Measurements from ENCODE around the gene ANAPC13. TPM values are rescaled to one million over a fixed set of nuclear protein-coding genes. Genes with fewer than 3 reads are reported as not detected.

Gene ANAPC13
- polyA plus RNA-seq, 1 donor from 2014 or later, result 178 TPM

GRCh38 chr3:134496471-134497071, 10.8 kb upstream of the ANAPC13 start:
- Histone ChIP-seq H3K9me3 (ENCODE audit: low read length) (no peaks in the 10 kb centered on the region), H3F3A (ENCODE audit: insufficient read depth, low read length, poor library complexity, severe bottlenecking) (no peaks in the 10 kb centered on the region), H3K27ac (ENCODE audit: low read length) (no peak overlapping the region), H3K79me2 (replicated peaks; ENCODE audit: insufficient read depth, low read length) (peaks cover 14% of the 10 kb centered on the region), H3K36me3 (ENCODE audit: insufficient read depth, low read length) (no peaks in the 10 kb centered on the region), H3K9ac (ENCODE audit: low read length) (no peak overlapping the region), H3K9me2 (ENCODE audit: insufficient read depth, low read length) (no peaks in the 10 kb centered on the region), H4K20me1 (ENCODE audit: insufficient read depth) (no peaks in the 10 kb centered on the region), H3K27me3 (ENCODE audit: insufficient read depth, low read depth, low read length) (no peaks in the 10 kb centered on the region), H2AFZ (ENCODE audit: low read depth, low read length) (no peak overlapping the region), H3K4me3 (ENCODE audit: low read length) (no peak overlapping the region), H3K4me2 (ENCODE audit: low read length) (no peak overlapping the region)
- no peak for TF ChIP-seq EZH2 (IDR thresholded peaks at IDR 0.05; ENCODE audit: borderline replicate concordance, insufficient read depth, low read length, poor library complexity, severe bottlenecking)
- no peak for TF ChIP-seq REST (IDR thresholded peaks at IDR 0.05; ENCODE audit: borderline replicate concordance)
- no peak for TF ChIP-seq SMC3 (conservative IDR thresholded peaks at IDR 0.05; ENCODE audit: poor library complexity)
- no peak for TF ChIP-seq TAF1 (IDR thresholded peaks at IDR 0.05; ENCODE audit: low read depth)
- TF ChIP-seq POLR2AphosphoS5 (IDR thresholded peaks at IDR 0.05), result no peak
- TF ChIP-seq CTCF (IDR thresholded peaks at IDR 0.05; ENCODE audit: poor library complexity, severe bottlenecking), result no peak

GRCh38 chr3:134495980-134496379, 10.2 kb upstream of the ANAPC13 start:
- Histone ChIP-seq H3K9me2 (ENCODE audit: insufficient read depth, low read length) (no peaks in the 10 kb centered on the region), H3K4me2 (ENCODE audit: low read length) (no peak overlapping the region), H3K79me2 (replicated peaks; ENCODE audit: insufficient read depth, low read length) (peaks cover 20% of the 10 kb centered on the region)

More at GRCh38 chr3:134495980-134496379, 10.2 kb upstream of the ANAPC13 start:
- Histone ChIP-seq H2AFZ (ENCODE audit: low read depth, low read length) (no peak overlapping the region), H3K27me3 (ENCODE audit: insufficient read depth, low read depth, low read length) (no peaks in the 10 kb centered on the region), H3K9ac (ENCODE audit: low read length) (no peak overlapping the region), H3K36me3 (ENCODE audit: insufficient read depth, low read length) (no peaks in the 10 kb centered on the region), H3K27ac (ENCODE audit: low read length) (no peak overlapping the region), H3K9me3 (ENCODE audit: low read length) (no peaks in the 10 kb centered on the region), H4K20me1 (ENCODE audit: insufficient read depth) (no peaks in the 10 kb centered on the region), H3K4me3 (ENCODE audit: low read length) (no peak overlapping the region), H3F3A (ENCODE audit: insufficient read depth, low read length, poor library complexity, severe bottlenecking) (no peaks in the 10 kb centered on the region)
- TF ChIP-seq RAD21 (conservative IDR thresholded peaks at IDR 0.05), result no peak
- TF ChIP-seq POLR2AphosphoS5 (IDR thresholded peaks at IDR 0.05), result no peak
- TF ChIP-seq REST (IDR thresholded peaks at IDR 0.05; ENCODE audit: borderline replicate concordance), result no peak
- TF ChIP-seq EZH2 (IDR thresholded peaks at IDR 0.05; ENCODE audit: borderline replicate concordance, insufficient read depth, low read length, poor library complexity, severe bottlenecking), result no peak
- no peak for TF ChIP-seq CTCF (IDR thresholded peaks at IDR 0.05; ENCODE audit: poor library complexity, severe bottlenecking)
- TF ChIP-seq SMC3 (conservative IDR thresholded peaks at IDR 0.05; ENCODE audit: poor library complexity), result no peak
- no peak for TF ChIP-seq MXI1 (conservative IDR thresholded peaks at IDR 0.05; ENCODE audit: poor library complexity, severe bottlenecking)
- no peak for TF ChIP-seq EP300 (conservative IDR thresholded peaks at IDR 0.05; ENCODE audit: poor library complexity, severe bottlenecking)
- TF ChIP-seq TAF1 (IDR thresholded peaks at IDR 0.05; ENCODE audit: low read depth), result no peak

Data from neural cell (in vitro differentiated cells).